ENCODE results near the gene SLC30A9.

The SLC30A9 gene

DNA sequence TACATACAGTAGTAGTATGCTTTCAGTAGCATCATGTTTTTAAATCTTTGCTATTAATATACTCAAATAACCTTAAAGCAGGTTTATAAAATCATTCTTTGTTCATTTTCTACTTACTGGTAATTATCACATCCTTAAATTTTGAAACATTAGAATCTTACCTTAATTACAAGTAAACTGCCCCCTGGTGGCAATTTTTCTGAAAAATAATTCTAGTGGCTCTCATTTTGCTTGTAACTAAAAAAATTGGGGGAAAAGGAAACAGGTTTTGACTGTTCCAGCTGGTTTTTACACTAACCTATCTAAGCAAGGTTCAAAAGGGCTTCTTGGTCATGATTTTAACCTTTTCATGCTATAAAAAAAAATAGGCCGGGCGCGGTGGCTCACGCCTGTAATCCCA is 27.2 kb upstream of the SLC30A9 start:
- H3K9me3 ChIP-seq (ENCODE audit: severe bottlenecking): no peaks in the 10 kb centered on the region
- no peaks in the 10 kb centered on the region for H3K27me3 ChIP-seq (ENCODE audit: insufficient read depth, low read depth, severe bottlenecking)
- H3K4me3 ChIP-seq (ENCODE audit: low read depth, low read length): no peak overlapping the region
- no peak for TF ChIP-seq CTCF (IDR thresholded peaks at IDR 0.05; ENCODE audit: low read depth, low read length)
- no peaks in the 10 kb centered on the region for H3K36me3 ChIP-seq
- no peak for DNase-seq
- H3K27ac ChIP-seq: no peak overlapping the region

DNA sequence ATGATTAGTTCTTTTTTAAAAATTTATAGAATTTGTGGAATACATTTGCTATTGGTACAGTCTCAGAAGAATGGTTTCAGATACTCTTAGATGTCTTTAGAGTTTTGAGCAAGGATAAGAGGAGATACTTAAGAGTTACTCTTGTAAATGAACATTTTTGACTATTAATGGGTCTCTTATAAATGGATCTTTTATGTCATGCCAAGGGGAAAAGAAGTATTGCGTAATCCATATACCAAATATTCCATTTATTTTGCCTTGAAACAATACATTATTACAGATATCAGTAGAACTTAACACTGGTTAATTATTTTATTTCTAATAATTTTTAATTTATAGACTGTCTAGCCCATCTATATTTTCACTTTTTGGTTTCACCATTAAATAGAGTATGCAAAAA is 25.9 kb upstream of the SLC30A9 start:
- H3K9me3 ChIP-seq (ENCODE audit: severe bottlenecking): peaks cover 5% of the 10 kb centered on the region
- TF ChIP-seq CTCF (IDR thresholded peaks at IDR 0.05; ENCODE audit: low read depth, low read length): no peak
- no peaks in the 10 kb centered on the region for H3K27me3 ChIP-seq (ENCODE audit: insufficient read depth, low read depth, severe bottlenecking)
- no peak overlapping the region for H3K27ac ChIP-seq
- H3K4me3 ChIP-seq (ENCODE audit: low read depth, low read length): no peak overlapping the region
- DNase-seq: no peak
- H3K36me3 ChIP-seq: no peaks in the 10 kb centered on the region

DNA sequence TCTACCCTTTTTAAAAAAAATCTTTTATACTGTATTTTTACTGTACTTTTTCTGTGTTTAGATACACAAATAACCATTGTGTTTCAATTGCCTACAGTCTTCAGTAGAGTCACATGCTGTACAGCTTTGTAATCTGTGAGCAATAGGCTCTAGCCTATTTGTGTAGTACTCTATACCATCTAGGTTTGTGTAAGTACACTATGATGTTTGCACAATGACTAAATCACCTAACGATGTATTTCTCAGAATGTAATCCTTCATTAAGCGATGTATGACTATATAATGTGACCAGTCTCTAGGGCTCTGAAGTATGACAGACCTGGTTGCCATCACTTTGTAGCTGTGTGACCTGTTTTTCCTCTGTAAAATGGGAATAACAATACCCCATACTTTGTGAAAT is 22.9 kb upstream of the SLC30A9 start:
- H3K4me3 ChIP-seq (ENCODE audit: low read depth, low read length): no peak overlapping the region
- H3K9me3 ChIP-seq (ENCODE audit: severe bottlenecking): peaks cover 5% of the 10 kb centered on the region
- DNase-seq: no peak
- no peaks in the 10 kb centered on the region for H3K36me3 ChIP-seq
- no peak overlapping the region for H3K27ac ChIP-seq
- H3K27me3 ChIP-seq (ENCODE audit: insufficient read depth, low read depth, severe bottlenecking): no peaks in the 10 kb centered on the region
- no peak for TF ChIP-seq CTCF (IDR thresholded peaks at IDR 0.05; ENCODE audit: low read depth, low read length)

- Histone ChIP-seq H3K27me3 (ENCODE audit: insufficient read depth, low read depth, severe bottlenecking) (no peaks in the 10 kb centered on the region), H3K9me3 (ENCODE audit: severe bottlenecking) (peaks cover 5% of the 10 kb centered on the region), H3K4me3 (ENCODE audit: low read depth, low read length) (no peak overlapping the region), H3K36me3 (no peaks in the 10 kb centered on the region), H3K27ac (no peak overlapping the region)
- no peak for TF ChIP-seq CTCF (IDR thresholded peaks at IDR 0.05; ENCODE audit: low read depth, low read length)
- DNase-seq: no peak
Observed at GRCh38 chr4:41969671-41970070, 20.7 kb upstream of the SLC30A9 start.

DNA sequence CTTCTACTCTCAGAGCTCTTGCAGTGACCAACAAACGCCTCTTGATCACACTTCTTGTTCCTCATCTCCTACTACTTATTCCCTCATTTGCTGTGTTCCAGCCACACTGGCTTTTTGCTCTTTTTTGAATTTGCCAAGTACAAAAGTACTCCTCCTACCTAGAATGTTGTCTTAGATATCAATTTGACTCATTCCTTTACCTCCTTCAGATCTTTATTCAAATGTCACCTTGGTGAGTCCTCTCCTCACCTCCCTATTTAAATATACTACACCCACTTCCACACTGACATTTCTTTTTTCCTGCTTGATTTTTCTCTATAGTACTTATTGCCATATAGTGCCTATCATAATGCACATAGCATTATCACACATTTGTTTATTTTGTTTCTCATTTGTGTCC is 15.0 kb upstream of the SLC30A9 start:
- no peak for TF ChIP-seq CTCF (IDR thresholded peaks at IDR 0.05; ENCODE audit: low read depth, low read length)
- no peak overlapping the region for H3K4me3 ChIP-seq (ENCODE audit: low read depth, low read length)
- H3K27ac ChIP-seq: no peak overlapping the region
- no peaks in the 10 kb centered on the region for H3K9me3 ChIP-seq (ENCODE audit: severe bottlenecking)
- no peak for DNase-seq
- H3K36me3 ChIP-seq: no peaks in the 10 kb centered on the region
- no peaks in the 10 kb centered on the region for H3K27me3 ChIP-seq (ENCODE audit: insufficient read depth, low read depth, severe bottlenecking)

GRCh38 chr4:41976775-41977516 is 13.4 kb upstream of the SLC30A9 start:
- H3K9me3 ChIP-seq (ENCODE audit: severe bottlenecking): no peaks in the 10 kb centered on the region
- no peak overlapping the region for H3K27ac ChIP-seq
- no peaks in the 10 kb centered on the region for H3K27me3 ChIP-seq (ENCODE audit: insufficient read depth, low read depth, severe bottlenecking)
- no peak for DNase-seq
- no peaks in the 10 kb centered on the region for H3K36me3 ChIP-seq
- TF ChIP-seq CTCF (IDR thresholded peaks at IDR 0.05; ENCODE audit: low read depth, low read length): no peak
- H3K4me3 ChIP-seq (ENCODE audit: low read depth, low read length): no peak overlapping the region
